HEK293 (cell line): ENCODE measurements around the gene ACOT8.

Experiments
- CTCF ChIA-PET: fragments of 350-600 bp; formaldehyde crosslinking; extraction: SDS; loops from one replicate; lab custom pipeline; 2021; ENCODE audit warnings: antibody characterized with exemption; lab: Yijun Ruan, JAX
- POLR2A ChIA-PET: fragments of 300-600 bp; formaldehyde crosslinking; extraction: SDS; loops from one replicate; lab custom pipeline; 2020; ENCODE audit warnings: antibody characterized with exemption, inconsistent platforms; lab: Yijun Ruan, JAX
- H3K27ac ChIP-seq: fragments of 200-500 bp; sonication (Bioruptor generic); 2 replicates; pipeline ENCODE4 v1.5.1; 2014; ENCODE audit warnings: low read depth, low read length, control low read depth, inconsistent platforms; ENCODE audit errors: extremely low read depth
- H3K36me3 ChIP-seq, 2 experiments: fragments of 200-500 bp in 1 of 2; sonication (Bioruptor generic) in 1 of 2; 1 replicate in 1 of 2; 2 replicates in 1 of 2; pipeline ENCODE4 v1.5.1; 2014 to 2017; ENCODE audit warnings: inconsistent platforms in 2 of 2, low read length in 2 of 2; ENCODE audit not compliant: control insufficient read depth in 2 of 2, insufficient read depth in 1 of 2
- H3K4me1 ChIP-seq: fragments of 200-500 bp; sonication (Bioruptor generic); 2 replicates; pipeline ENCODE4 v1.5.1; 2014; ENCODE audit warnings: mild to moderate bottlenecking, low read length, inconsistent platforms; ENCODE audit not compliant: control insufficient read depth, insufficient read depth
- H3K4me3 ChIP-seq: 2 replicates; pipeline ENCODE4 v1.5.1; 2011; ENCODE audit warnings: low read depth, mild to moderate bottlenecking, control low read depth, low read length, moderate library complexity
- H3K9me3 ChIP-seq: fragments of 200-500 bp; sonication (Bioruptor generic); 2 replicates; pipeline ENCODE4 v1.5.1; 2014; ENCODE audit warnings: low read depth, low read length, inconsistent platforms; ENCODE audit not compliant: control insufficient read depth, insufficient read depth
- TRIM28 ChIP-seq: IDR thresholded peaks from 2 replicates; pipeline ENCODE4 v1.6.1; 2011; ENCODE audit warnings: low read length, control low read depth, borderline replicate concordance
- ZNF140 ChIP-seq: fragments of 450-650 bp; formaldehyde crosslinking; IDR thresholded peaks from 2 replicates; pipeline ENCODE4 v1.5.1; 2016; ENCODE audit warnings: missing biosample characterization, missing genetic modification characterization
- ZNF311 ChIP-seq: fragments of 450-650 bp; formaldehyde crosslinking; IDR thresholded peaks from 2 replicates; pipeline ENCODE4 v1.5.1; 2017; ENCODE audit warnings: missing biosample characterization, missing genetic modification characterization, borderline replicate concordance
- ZNF394 ChIP-seq: fragments of 450-650 bp; formaldehyde crosslinking; IDR thresholded peaks from 2 replicates; pipeline ENCODE4 v1.5.1; 2016; ENCODE audit warnings: missing biosample characterization, missing genetic modification characterization, mild to moderate bottlenecking, moderate library complexity, borderline replicate concordance
- ZNF423 ChIP-seq: fragments of 450-650 bp; formaldehyde crosslinking; IDR thresholded peaks from 2 replicates; pipeline ENCODE4 v1.5.1; 2016; ENCODE audit warnings: missing biosample characterization, missing genetic modification characterization
- ZNF514 ChIP-seq: fragments of 450-650 bp; formaldehyde crosslinking; IDR thresholded peaks from 2 replicates; pipeline ENCODE4 v1.5.1; 2016; ENCODE audit warnings: missing biosample characterization, missing genetic modification characterization
- ZNF544 ChIP-seq: fragments of 450-650 bp; formaldehyde crosslinking; IDR thresholded peaks from 2 replicates; pipeline ENCODE4 v1.5.0; 2017; ENCODE audit warnings: missing biosample characterization, missing genetic modification characterization
- ZNF561 ChIP-seq: fragments of 450-650 bp; IDR thresholded peaks from 2 replicates; pipeline ENCODE4 v1.5.1; 2018; ENCODE audit warnings: missing biosample characterization, missing genetic modification characterization, borderline replicate concordance
- ZNF701 ChIP-seq: fragments of 450-650 bp; formaldehyde crosslinking; IDR thresholded peaks from 2 replicates; pipeline ENCODE4 v1.5.1; 2016; ENCODE audit warnings: missing biosample characterization, missing genetic modification characterization
- ZNF777 ChIP-seq: fragments of 450-650 bp; formaldehyde crosslinking; IDR thresholded peaks from 2 replicates; pipeline ENCODE4 v1.5.1; 2017; ENCODE audit warnings: missing biosample characterization, missing genetic modification characterization, borderline replicate concordance
- ZXDB ChIP-seq: fragments of 450-650 bp; formaldehyde crosslinking; IDR thresholded peaks from 2 replicates; pipeline ENCODE4 v1.5.1; 2016; ENCODE audit warnings: missing biosample characterization, missing genetic modification characterization
- TF ChIP-seq, protein P1 (sequence below): fragments of 450-650 bp; formaldehyde crosslinking; IDR thresholded peaks from 2 replicates; pipeline ENCODE4 v1.5.1; 2016; ENCODE audit warnings: missing biosample characterization, missing genetic modification characterization
- TF ChIP-seq, protein P2 (sequence below): fragments of 450-650 bp; formaldehyde crosslinking; IDR thresholded peaks from 2 replicates; pipeline ENCODE4 v1.5.1; 2017; ENCODE audit warnings: missing biosample characterization, missing genetic modification characterization
- TF ChIP-seq, protein P3 (sequence below): fragments of 450-650 bp; formaldehyde crosslinking; IDR thresholded peaks from 2 replicates; pipeline ENCODE4 v1.5.1; 2017; ENCODE audit warnings: missing biosample characterization, missing genetic modification characterization
- TF ChIP-seq, protein P4 (sequence below): fragments of 450-650 bp; formaldehyde crosslinking; IDR thresholded peaks from 2 replicates; pipeline ENCODE4 v1.5.1; 2016; ENCODE audit warnings: missing biosample characterization, missing genetic modification characterization
- TF ChIP-seq, protein P5 (sequence below): fragments of 450-650 bp; formaldehyde crosslinking; IDR thresholded peaks from 2 replicates; pipeline ENCODE4; 2016; ENCODE audit warnings: missing biosample characterization, missing genetic modification characterization
- TF ChIP-seq, protein P6 (sequence below): fragments of 450-650 bp; formaldehyde crosslinking; IDR thresholded peaks from 2 replicates; pipeline ENCODE4 v1.5.1; 2016; ENCODE audit warnings: missing biosample characterization, missing genetic modification characterization

The ACOT8 gene

DNA sequence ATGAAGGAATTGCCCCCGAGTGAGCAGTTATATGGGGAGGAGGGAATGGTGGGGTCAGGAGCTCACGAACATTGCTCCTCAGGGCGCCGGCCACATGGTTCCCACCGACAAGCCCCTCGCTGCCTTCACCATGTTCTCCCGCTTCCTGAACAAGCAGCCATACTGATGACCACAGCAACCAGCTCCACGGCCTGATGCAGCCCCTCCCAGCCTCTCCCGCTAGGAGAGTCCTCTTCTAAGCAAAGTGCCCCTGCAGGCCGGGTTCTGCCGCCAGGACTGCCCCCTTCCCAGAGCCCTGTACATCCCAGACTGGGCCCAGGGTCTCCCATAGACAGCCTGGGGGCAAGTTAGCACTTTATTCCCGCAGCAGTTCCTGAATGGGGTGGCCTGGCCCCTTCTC lies 41.1 kb upstream of the ACOT8 start:
- TF ChIP-seq, protein P1, sequence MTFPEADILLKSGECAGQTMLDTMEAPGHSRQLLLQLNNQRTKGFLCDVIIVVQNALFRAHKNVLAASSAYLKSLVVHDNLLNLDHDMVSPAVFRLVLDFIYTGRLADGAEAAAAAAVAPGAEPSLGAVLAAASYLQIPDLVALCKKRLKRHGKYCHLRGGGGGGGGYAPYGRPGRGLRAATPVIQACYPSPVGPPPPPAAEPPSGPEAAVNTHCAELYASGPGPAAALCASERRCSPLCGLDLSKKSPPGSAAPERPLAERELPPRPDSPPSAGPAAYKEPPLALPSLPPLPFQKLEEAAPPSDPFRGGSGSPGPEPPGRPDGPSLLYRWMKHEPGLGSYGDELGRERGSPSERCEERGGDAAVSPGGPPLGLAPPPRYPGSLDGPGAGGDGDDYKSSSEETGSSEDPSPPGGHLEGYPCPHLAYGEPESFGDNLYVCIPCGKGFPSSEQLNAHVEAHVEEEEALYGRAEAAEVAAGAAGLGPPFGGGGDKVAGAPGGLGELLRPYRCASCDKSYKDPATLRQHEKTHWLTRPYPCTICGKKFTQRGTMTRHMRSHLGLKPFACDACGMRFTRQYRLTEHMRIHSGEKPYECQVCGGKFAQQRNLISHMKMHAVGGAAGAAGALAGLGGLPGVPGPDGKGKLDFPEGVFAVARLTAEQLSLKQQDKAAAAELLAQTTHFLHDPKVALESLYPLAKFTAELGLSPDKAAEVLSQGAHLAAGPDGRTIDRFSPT (tag by site-specific recombination), result no peak
- TF ChIP-seq ZNF423 (tag by site-specific recombination) (no peak), ZXDB (tag by site-specific recombination) (no peak), ZNF394 (tag by site-specific recombination) (no peak), TRIM28 (no peak), ZNF561 (tag by site-specific recombination) (no peak), ZNF140 (tag by site-specific recombination) (no peak), ZNF311 (tag by site-specific recombination) (no peak)
- TF ChIP-seq, protein P2, sequence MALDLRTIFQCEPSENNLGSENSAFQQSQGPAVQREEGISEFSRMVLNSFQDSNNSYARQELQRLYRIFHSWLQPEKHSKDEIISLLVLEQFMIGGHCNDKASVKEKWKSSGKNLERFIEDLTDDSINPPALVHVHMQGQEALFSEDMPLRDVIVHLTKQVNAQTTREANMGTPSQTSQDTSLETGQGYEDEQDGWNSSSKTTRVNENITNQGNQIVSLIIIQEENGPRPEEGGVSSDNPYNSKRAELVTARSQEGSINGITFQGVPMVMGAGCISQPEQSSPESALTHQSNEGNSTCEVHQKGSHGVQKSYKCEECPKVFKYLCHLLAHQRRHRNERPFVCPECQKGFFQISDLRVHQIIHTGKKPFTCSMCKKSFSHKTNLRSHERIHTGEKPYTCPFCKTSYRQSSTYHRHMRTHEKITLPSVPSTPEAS (tag by site-specific recombination), result no peak
- TF ChIP-seq, protein P3, sequence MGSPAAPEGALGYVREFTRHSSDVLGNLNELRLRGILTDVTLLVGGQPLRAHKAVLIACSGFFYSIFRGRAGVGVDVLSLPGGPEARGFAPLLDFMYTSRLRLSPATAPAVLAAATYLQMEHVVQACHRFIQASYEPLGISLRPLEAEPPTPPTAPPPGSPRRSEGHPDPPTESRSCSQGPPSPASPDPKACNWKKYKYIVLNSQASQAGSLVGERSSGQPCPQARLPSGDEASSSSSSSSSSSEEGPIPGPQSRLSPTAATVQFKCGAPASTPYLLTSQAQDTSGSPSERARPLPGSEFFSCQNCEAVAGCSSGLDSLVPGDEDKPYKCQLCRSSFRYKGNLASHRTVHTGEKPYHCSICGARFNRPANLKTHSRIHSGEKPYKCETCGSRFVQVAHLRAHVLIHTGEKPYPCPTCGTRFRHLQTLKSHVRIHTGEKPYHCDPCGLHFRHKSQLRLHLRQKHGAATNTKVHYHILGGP (tag by site-specific recombination), result no peak
- TF ChIP-seq, protein P4, sequence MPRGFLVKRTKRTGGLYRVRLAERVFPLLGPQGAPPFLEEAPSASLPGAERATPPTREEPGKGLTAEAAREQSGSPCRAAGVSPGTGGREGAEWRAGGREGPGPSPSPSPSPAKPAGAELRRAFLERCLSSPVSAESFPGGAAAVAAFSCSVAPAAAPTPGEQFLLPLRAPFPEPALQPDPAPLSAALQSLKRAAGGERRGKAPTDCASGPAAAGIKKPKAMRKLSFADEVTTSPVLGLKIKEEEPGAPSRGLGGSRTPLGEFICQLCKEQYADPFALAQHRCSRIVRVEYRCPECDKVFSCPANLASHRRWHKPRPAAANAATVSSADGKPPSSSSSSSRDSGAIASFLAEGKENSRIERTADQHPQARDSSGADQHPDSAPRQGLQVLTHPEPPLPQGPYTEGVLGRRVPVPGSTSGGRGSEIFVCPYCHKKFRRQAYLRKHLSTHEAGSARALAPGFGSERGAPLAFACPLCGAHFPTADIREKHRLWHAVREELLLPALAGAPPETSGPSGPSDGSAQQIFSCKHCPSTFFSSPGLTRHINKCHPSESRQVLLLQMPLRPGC (tag by site-specific recombination), result no peak
- TF ChIP-seq, protein P5, sequence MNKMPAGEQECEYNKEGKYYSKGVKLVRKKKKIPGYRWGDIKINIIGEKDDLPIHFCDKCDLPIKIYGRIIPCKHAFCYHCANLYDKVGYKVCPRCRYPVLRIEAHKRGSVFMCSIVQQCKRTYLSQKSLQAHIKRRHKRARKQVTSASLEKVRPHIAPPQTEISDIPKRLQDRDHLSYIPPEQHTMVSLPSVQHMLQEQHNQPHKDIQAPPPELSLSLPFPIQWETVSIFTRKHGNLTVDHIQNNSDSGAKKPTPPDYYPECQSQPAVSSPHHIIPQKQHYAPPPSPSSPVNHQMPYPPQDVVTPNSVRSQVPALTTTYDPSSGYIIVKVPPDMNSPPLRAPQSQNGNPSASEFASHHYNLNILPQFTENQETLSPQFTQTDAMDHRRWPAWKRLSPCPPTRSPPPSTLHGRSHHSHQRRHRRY, result no peak
- Histone ChIP-seq H3K27ac (no peak overlapping the region), H3K36me3 (peaks cover 0 to 38% of the 10 kb centered on the region in 2 experiments; a peak in 2 of 3 replicates), H3K9me3 (no peaks in the 10 kb centered on the region), H3K4me3 (no peak overlapping the region), H3K4me1 (no peaks in the 10 kb centered on the region)
- ChIA-PET POLR2A (interaction anchor here (1.6 kb wide), 1 partner anchor 36 kb away, joined by 5 read pairs; the partner anchor contains the start of gene PCIF1), CTCF (interaction anchor here (1.3 kb wide), 1 partner anchor 99 kb away, joined by 3 read pairs; no protein-coding TSS in a partner anchor)

DNA sequence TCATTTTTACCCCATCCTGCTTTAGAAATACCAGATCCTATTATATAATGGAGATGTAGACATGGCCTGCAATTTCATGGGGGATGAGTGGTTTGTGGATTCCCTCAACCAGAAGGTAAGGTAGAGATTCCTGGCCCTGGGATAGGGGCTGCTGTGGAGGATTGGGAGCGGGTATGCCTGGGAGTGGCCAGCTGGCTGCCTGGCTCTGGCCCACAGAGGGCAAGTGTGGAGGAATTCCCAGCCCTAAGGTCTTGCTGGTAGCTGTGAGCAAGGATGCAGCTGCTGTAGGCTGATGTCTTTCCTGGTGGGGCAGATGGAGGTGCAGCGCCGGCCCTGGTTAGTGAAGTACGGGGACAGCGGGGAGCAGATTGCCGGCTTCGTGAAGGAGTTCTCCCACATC lies 40.5 kb upstream of the ACOT8 start:
- ChIA-PET POLR2A (interaction anchor here (2.1 kb wide), 1 partner anchor 8 kb away, joined by 8 read pairs; no protein-coding TSS in a partner anchor), CTCF (interaction anchor here (1.0 kb wide), 1 partner anchor 72 kb away, joined by 3 read pairs; no protein-coding TSS in a partner anchor)
- no peak overlapping the region for H3K4me3 ChIP-seq
- no peak overlapping the region for H3K27ac ChIP-seq
- no peaks in the 10 kb centered on the region for H3K9me3 ChIP-seq
- no peaks in the 10 kb centered on the region for H3K4me1 ChIP-seq
- peaks cover 0 to 43% of the 10 kb centered on the region in 2 experiments; a peak in 2 of 3 replicates for H3K36me3 ChIP-seq
- TF ChIP-seq, protein P6, sequence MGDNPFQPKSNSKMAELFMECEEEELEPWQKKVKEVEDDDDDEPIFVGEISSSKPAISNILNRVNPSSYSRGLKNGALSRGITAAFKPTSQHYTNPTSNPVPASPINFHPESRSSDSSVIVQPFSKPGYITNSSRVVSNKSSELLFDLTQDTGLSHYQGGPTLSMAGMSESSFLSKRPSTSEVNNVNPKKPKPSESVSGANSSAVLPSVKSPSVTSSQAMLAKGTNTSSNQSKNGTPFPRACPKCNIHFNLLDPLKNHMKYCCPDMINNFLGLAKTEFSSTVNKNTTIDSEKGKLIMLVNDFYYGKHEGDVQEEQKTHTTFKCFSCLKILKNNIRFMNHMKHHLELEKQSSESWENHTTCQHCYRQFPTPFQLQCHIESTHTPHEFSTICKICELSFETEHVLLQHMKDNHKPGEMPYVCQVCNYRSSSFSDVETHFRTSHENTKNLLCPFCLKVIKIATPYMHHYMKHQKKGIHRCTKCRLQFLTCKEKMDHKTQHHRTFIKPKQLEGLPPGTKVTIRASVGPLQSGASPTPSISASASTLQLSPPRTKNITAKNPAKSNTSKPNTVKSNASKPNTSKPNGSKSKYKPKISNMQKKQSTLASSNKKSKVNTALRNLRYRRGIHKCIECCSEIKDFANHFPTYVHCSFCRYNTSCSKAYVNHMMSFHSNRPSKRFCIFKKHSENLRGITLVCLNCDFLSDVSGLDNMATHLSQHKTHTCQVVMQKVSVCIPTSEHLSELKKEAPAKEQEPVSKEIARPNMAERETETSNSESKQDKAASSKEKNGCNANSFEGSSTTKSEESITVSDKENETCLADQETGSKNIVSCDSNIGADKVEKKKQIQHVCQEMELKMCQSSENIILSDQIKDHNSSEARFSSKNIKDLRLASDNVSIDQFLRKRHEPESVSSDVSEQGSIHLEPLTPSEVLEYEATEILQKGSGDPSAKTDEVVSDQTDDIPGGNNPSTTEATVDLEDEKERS (tag by site-specific recombination), result no peak
- TF ChIP-seq ZNF514 (tag by site-specific recombination) (no peak), ZNF701 (tag by site-specific recombination) (no peak), ZNF777 (tag by site-specific recombination) (no peak), ZNF544 (no peak)
